ENCODE measurements around the gene OR4F15. TPM values are rescaled to one million over a fixed set of nuclear protein-coding genes. Genes with fewer than 3 reads are reported as not detected.

Gene OR4F15
- total RNA-seq, 2 experiments from 2014 or later, result not detected

DNA sequence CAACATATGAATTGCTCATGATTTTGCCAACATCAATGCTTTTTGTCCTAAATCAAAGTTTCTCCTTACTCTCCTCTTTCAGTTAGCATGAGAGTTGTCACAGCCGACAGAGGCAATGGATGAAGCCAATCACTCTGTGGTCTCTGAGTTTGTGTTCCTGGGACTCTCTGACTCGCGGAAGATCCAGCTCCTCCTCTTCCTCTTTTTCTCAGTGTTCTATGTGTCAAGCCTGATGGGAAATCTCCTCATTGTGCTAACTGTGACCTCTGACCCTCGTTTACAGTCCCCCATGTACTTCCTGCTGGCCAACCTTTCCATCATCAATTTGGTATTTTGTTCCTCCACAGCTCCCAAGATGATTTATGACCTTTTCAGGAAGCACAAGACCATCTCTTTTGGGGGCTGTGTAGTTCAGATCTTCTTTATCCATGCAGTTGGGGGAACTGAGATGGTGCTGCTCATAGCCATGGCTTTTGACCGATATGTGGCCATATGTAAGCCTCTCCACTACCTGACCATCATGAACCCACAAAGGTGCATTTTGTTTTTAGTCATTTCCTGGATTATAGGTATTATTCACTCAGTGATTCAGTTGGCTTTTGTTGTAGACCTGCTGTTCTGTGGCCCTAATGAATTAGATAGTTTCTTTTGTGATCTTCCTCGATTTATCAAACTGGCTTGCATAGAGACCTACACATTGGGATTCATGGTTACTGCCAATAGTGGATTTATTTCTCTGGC is 6.2 kb upstream of the OR4F15 start:
- ChIA-PET POLR2A (no interaction called here), CTCF (no interaction called here)
- peaks cover 26% of the 10 kb centered on the region for H3K27me3 Mint-ChIP-seq
- ATAC-seq, result no peak
- no peaks in the 10 kb centered on the region for H3K4me1 Mint-ChIP-seq
- DNase-seq, result no peak
- no peaks in the 10 kb centered on the region for H3K9me3 Mint-ChIP-seq (ENCODE audit: low read depth)
- H3K36me3 Mint-ChIP-seq (ENCODE audit: low read depth), result no peaks in the 10 kb centered on the region
- intact Hi-C loops (cut with DNase I, micrococcal nuclease), result no loop called here
- H3K4me3 Mint-ChIP-seq, result no peak overlapping the region
- H3K27ac Mint-ChIP-seq, result no peak overlapping the region

DNA sequence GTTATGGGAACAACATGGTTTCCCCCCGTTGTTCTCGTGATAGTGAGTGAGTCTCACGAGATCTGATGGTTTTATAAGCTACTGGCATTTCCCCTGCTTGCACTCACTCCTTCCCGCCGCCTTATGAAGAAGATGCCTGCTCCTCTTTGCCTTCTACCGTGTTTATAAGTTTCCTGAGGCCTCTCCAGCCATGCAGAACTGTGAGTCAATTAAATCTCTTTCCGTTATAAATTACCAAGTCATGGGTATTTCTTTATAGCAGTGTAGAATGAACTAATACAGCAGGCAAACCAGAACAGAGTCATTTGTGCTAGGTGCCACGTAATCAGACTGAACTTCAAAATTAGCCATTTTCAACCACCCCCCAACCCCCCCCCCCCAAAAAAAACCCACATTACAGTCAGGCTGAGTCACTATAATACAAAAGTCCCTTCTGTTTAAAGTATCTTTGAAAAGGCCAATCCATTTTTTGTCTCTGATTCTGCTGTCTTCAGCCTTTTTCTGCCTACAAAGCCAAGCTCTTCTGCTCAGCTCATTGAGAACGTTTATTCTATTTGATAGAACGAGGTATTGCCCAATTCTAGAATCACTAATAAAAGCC is 4.6 kb upstream of the OR4F15 start:
- intact Hi-C loops (cut with DNase I, micrococcal nuclease), result no loop called here
- POLR2A ChIA-PET, result no interaction called here
- Mint-ChIP-seq H3K27me3 (peaks cover 35% of the 10 kb centered on the region), H3K27ac (no peak overlapping the region), H3K9me3 (ENCODE audit: low read depth) (no peaks in the 10 kb centered on the region), H3K4me3 (no peak overlapping the region), H3K4me1 (no peaks in the 10 kb centered on the region), H3K36me3 (ENCODE audit: low read depth) (no peaks in the 10 kb centered on the region)
- CTCF ChIA-PET, result interaction anchor here (1.0 kb wide), 1 partner anchor 13 kb away, joined by 4 read pairs; no protein-coding TSS in a partner anchor
- ATAC-seq (no peak), DNase-seq (no peak)

DNA sequence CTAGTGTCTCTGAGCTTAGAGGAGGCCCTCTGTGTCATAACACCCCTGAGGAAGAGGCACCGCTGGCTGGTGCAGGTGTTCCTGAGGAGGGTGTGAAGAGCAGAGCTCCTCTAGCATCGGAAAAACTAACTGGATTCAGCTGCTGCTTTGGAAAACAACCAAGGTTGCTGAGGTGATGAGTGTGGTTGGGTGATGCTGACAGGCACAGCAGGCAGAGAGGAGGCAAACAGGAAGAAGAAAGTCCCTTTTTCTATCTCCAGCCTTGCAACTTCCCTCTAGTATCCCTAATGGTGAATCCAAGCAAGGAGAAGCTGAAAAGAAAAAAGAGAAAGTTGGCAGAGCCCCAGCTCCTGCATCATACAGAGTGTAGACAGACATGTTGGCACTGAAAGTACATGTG is 3.8 kb upstream of the OR4F15 start:
- no peak for ATAC-seq
- POLR2A ChIA-PET, result no interaction called here
- no peaks in the 10 kb centered on the region for H3K9me3 Mint-ChIP-seq (ENCODE audit: low read depth)

DNA sequence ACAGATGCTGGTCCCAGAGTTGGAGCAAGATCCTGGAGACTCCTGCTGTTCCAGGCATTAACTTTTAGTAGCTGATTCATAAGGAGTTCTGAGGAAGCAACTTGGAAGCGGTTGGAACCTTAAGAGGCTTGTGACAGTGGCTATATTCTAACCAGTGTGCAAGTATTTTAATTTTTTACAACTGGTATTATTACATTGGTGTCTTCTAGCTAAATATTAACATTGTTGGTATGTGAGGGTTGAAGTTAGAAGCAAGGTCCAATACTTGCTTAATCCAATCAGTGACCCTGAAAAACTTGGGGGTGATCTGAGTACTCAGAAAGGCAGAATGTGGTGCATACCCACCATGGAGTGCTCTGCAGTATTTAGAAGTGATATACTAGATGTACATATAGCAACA is 1.5 kb upstream of the OR4F15 start:
- ChIA-PET POLR2A (no interaction called here), CTCF (no interaction called here)
- Mint-ChIP-seq H3K27me3 (peaks cover 33% of the 10 kb centered on the region), H3K36me3 (ENCODE audit: low read depth) (no peaks in the 10 kb centered on the region), H3K9me3 (ENCODE audit: low read depth) (no peaks in the 10 kb centered on the region), H3K4me3 (no peak overlapping the region), H3K4me1 (no peaks in the 10 kb centered on the region), H3K27ac (no peak overlapping the region)
- ATAC-seq (no peak), DNase-seq (no peak)
- intact Hi-C loops (cut with DNase I, micrococcal nuclease), result no loop called here

More for the DNA sequence above, 3.8 kb upstream of the OR4F15 start:
- Mint-ChIP-seq H3K36me3 (ENCODE audit: low read depth) (no peaks in the 10 kb centered on the region), H3K4me1 (no peaks in the 10 kb centered on the region), H3K27ac (no peak overlapping the region), H3K27me3 (peaks cover 39% of the 10 kb centered on the region), H3K4me3 (no peak overlapping the region)
- no peak for DNase-seq
- CTCF ChIA-PET, result interaction anchor here (1.0 kb wide), 1 partner anchor 12 kb away, joined by 4 read pairs; no protein-coding TSS in a partner anchor
- intact Hi-C loops (cut with DNase I, micrococcal nuclease), result no loop called here

DNA sequence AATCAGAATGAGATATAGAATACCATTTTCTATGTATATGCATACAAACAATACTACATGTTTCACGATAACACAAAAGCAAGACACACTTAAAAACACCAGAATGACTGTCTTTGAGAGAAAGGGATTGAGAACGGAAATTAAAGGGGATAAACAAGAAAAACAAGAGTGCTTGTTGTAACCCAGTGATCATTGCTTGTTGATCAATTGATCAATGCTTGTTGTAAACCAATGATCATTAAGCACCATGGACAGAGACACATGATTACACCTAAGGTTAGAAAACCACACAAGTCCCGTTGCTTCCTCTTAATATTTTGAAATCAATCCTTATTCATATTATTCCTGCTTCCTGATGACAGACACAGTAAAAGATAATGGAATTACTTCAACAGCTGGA is 1.1 kb upstream of the OR4F15 start:
- ChIA-PET CTCF (no interaction called here), POLR2A (no interaction called here)
- H3K4me1 Mint-ChIP-seq, result no peaks in the 10 kb centered on the region
- H3K27ac Mint-ChIP-seq, result no peak overlapping the region
- H3K36me3 Mint-ChIP-seq (ENCODE audit: low read depth), result no peaks in the 10 kb centered on the region
- no peak for ATAC-seq
- no peak for DNase-seq
- no peak overlapping the region for H3K4me3 Mint-ChIP-seq
- no peaks in the 10 kb centered on the region for H3K9me3 Mint-ChIP-seq (ENCODE audit: low read depth)
- intact Hi-C loops (cut with DNase I, micrococcal nuclease), result no loop called here
- peaks cover 30% of the 10 kb centered on the region for H3K27me3 Mint-ChIP-seq

DNA sequence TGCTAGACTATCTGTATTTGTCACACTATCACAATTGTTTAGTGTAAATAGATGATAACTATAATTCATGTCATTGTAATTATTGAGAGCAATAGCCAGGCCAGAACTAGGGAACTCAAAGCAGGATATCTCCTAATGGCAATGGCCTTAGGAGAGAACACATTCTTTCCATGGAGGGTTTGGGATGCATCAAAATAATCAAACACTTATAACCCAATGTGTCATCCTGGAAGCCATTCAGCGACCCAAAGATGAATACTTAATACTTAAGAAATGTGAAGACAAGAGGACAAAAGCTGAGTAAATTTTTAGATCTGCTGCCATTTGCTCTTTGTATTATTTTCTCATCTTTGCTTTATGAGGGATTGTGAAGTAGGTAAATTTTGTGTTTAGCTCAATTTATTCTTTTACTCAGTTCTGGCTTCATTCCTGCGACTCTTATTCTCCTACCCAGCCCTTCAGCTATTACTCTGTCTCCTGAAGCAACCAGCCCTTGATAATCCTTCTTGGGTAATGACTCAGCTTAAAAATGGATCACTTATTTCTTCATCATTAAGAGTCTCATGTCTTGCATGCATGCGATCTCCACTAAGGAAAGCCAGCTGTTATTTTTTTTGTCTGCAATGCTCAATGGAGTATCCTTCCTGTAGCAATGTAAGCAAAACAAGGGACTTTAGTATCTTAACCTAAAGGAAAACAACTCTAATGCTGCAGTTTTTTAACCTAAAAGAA is 2.0 kb downstream of the OR4F15 start:
- H3K27me3 Mint-ChIP-seq, result peaks cover 33% of the 10 kb centered on the region

DNA sequence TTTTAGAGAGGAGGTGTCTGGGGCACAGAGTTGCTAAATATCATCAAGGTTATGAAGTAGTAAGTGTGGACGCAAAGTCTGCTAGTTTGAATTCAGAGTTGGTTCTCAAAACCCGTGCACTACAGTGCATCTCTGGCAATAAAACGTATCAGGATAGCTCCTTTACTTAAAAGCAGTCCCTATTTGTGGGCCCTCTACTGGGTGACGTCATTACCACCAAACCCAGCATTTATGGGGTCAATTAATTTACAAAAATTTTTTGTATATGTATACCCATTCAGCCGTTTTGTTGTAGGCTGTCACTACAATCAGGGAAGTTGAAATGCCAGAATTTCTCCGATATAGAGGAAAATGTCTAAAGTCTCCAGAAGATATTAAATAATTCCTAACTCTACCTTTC is 8.8 kb downstream of the OR4F15 start:
- Mint-ChIP-seq H3K4me1 (no peaks in the 10 kb centered on the region), H3K9me3 (ENCODE audit: low read depth) (no peaks in the 10 kb centered on the region), H3K27me3 (peaks cover 24% of the 10 kb centered on the region), H3K4me3 (no peak overlapping the region), H3K36me3 (ENCODE audit: low read depth) (no peaks in the 10 kb centered on the region), H3K27ac (no peak overlapping the region)
- intact Hi-C loops (cut with DNase I, micrococcal nuclease), result no loop called here
- CTCF ChIA-PET, result no interaction called here
- no peak for DNase-seq
- POLR2A ChIA-PET, result no interaction called here
- no peak for ATAC-seq

More for the DNA sequence above, 2.0 kb downstream of the OR4F15 start:
- no peak overlapping the region for H3K4me3 Mint-ChIP-seq
- H3K36me3 Mint-ChIP-seq (ENCODE audit: low read depth), result no peaks in the 10 kb centered on the region
- ATAC-seq (no peak), DNase-seq (no peak)
- CTCF ChIA-PET, result interaction anchor here (1.0 kb wide), 1 partner anchor 16 kb away, joined by 4 read pairs; no protein-coding TSS in a partner anchor
- POLR2A ChIA-PET, result no interaction called here
- H3K27ac Mint-ChIP-seq, result no peak overlapping the region
- no peaks in the 10 kb centered on the region for H3K9me3 Mint-ChIP-seq (ENCODE audit: low read depth)
- intact Hi-C loops (cut with DNase I, micrococcal nuclease), result no loop called here
- no peaks in the 10 kb centered on the region for H3K4me1 Mint-ChIP-seq

DNA sequence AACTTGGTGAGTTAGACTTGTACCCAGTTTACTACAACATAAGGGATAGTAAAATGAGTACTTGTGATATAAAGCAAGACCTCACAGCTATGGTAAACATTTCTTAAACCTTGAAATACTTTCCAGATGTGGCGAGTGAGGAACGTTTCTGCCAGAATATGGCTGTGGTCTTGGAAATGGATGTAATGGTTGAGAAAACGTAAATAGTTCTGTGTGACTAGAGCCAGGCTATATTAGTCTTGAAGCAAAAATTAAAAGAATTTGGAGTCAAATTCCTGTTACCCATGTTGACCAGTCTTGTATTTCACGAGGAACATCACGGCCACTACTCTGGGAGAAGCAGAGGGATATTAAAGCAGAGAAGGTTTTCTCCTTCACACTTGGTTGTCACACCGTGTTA is 15.3 kb downstream of the OR4F15 start:
- no peaks in the 10 kb centered on the region for H3K9me3 Mint-ChIP-seq (ENCODE audit: low read depth)

DNA sequence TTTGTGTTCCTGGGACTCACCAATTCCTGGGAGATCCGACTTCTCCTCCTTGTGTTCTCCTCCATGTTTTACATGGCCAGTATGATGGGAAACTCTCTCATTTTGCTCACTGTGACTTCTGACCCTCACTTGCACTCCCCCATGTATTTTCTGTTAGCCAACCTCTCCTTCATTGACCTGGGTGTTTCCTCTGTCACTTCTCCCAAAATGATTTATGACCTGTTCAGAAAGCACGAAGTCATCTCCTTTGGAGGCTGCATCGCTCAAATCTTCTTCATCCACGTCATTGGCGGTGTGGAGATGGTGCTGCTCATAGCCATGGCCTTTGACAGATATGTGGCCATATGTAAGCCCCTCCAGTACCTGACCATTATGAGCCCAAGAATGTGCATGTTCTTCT is 16.8 kb downstream of the OR4F15 start:
- no peaks in the 10 kb centered on the region for H3K36me3 Mint-ChIP-seq (ENCODE audit: low read depth)
- ChIA-PET POLR2A (no interaction called here), CTCF (no interaction called here)
- H3K9me3 Mint-ChIP-seq (ENCODE audit: low read depth), result no peaks in the 10 kb centered on the region
- H3K27me3 Mint-ChIP-seq, result peaks cover 24% of the 10 kb centered on the region
- no peak overlapping the region for H3K27ac Mint-ChIP-seq
- ATAC-seq, result no peak
- intact Hi-C loops (cut with DNase I, micrococcal nuclease), result no loop called here
- DNase-seq, result no peak
- H3K4me3 Mint-ChIP-seq, result no peak overlapping the region
- no peaks in the 10 kb centered on the region for H3K4me1 Mint-ChIP-seq

More for the DNA sequence above, 15.3 kb downstream of the OR4F15 start:
- Mint-ChIP-seq H3K4me3 (no peak overlapping the region), H3K27ac (no peak overlapping the region), H3K4me1 (no peaks in the 10 kb centered on the region), H3K36me3 (ENCODE audit: low read depth) (no peaks in the 10 kb centered on the region), H3K27me3 (peaks cover 28% of the 10 kb centered on the region)
- intact Hi-C loops (cut with DNase I, micrococcal nuclease), result no loop called here
- ATAC-seq (no peak), DNase-seq (no peak)
- ChIA-PET POLR2A (no interaction called here), CTCF (no interaction called here)

DNA sequence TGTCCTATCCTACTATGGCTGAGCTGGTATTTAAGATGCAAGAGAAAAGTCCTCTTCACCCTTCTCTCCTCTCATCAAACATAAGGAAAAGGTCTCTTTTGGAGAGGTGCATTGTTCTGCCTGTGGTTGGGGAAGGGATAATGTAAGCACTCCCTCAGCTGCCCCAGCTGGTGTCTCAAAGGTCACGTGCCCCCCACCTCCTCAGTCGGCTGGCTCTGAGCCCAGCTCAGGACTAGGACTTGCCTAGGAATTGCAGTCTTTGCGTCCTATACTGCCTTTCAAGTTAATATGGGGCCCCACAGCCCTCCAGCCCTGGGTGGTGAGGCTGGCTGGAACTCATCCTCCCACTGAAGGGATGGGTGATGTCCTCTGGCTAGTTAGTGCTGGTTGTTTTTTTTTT is 29.7 kb downstream of the OR4F15 start:
- H3K4me1 Mint-ChIP-seq, result no peaks in the 10 kb centered on the region
- ChIA-PET CTCF (no interaction called here), POLR2A (no interaction called here)
- H3K36me3 Mint-ChIP-seq (ENCODE audit: low read depth), result no peaks in the 10 kb centered on the region
- H3K9me3 Mint-ChIP-seq (ENCODE audit: low read depth), result no peaks in the 10 kb centered on the region
- DNase-seq (no peak), ATAC-seq (no peak)
- H3K27me3 Mint-ChIP-seq, result peaks cover 14% of the 10 kb centered on the region
- intact Hi-C loops (cut with DNase I, micrococcal nuclease), result no loop called here
- H3K27ac Mint-ChIP-seq, result no peak overlapping the region
- H3K4me3 Mint-ChIP-seq, result no peak overlapping the region

DNA sequence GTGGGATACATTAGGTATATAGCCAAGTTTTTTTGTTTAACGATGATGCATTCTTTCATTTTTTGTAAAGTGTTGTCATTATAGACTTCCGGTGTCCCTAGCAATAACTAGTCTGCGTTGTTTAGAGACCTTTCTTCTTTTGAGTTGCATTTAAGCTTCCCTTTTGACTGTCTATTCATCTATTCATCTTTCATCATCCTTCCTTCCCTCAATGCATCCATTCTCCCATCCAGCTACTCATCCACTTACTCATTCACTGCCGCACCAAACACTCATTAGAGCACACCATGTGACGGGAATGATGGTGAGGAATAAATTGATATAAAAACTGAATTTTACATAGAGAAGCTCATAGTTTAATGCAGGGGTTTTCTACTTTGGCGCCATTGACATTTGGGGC is 32.9 kb downstream of the OR4F15 start:
- H3K9me3 Mint-ChIP-seq (ENCODE audit: low read depth), result no peaks in the 10 kb centered on the region
- H3K4me3 Mint-ChIP-seq, result no peak overlapping the region
- no peaks in the 10 kb centered on the region for H3K36me3 Mint-ChIP-seq (ENCODE audit: low read depth)
- peaks cover 18% of the 10 kb centered on the region for H3K27me3 Mint-ChIP-seq
- DNase-seq (no peak), ATAC-seq (no peak)
- ChIA-PET CTCF (no interaction called here), POLR2A (no interaction called here)
- no peaks in the 10 kb centered on the region for H3K4me1 Mint-ChIP-seq
- intact Hi-C loops (cut with DNase I, micrococcal nuclease), result no loop called here
- H3K27ac Mint-ChIP-seq, result no peak overlapping the region

DNA sequence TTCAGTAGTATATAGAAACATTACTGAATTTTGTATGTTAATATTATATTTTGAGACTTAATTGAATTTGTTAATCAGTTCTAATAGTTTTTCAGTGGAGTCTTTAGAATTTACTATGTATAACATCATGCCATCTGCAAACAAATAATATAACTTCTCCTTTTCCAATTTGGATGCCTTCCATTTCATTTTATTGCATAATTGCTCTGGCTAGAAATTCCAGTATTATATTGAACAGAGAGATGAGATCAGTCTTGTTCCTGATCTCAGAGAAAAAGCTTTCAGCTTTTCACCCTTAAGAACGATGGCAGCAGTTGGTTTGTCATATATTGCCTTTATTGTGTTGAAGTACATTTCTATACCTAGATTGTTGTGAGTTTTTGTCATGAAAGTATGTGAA is 40.4 kb downstream of the OR4F15 start:
- Mint-ChIP-seq H3K36me3 (ENCODE audit: low read depth) (no peaks in the 10 kb centered on the region), H3K9me3 (ENCODE audit: low read depth) (no peaks in the 10 kb centered on the region), H3K4me3 (no peak overlapping the region), H3K4me1 (no peaks in the 10 kb centered on the region), H3K27me3 (peaks cover 23% of the 10 kb centered on the region), H3K27ac (no peak overlapping the region)
- ATAC-seq (no peak), DNase-seq (no peak)
- POLR2A ChIA-PET, result no interaction called here
- intact Hi-C loops (cut with DNase I, micrococcal nuclease), result no loop called here
- CTCF ChIA-PET, result no interaction called here
